Measurements from ENCODE around the gene MBOAT2. TPM values are rescaled to one million over a fixed set of nuclear protein-coding genes. Genes with fewer than 3 reads are reported as not detected.
A peak's percentile ranks its signal among the peaks of the same experiment; 100 is the strongest.

MBOAT2 gene
- total and polyA plus RNA-seq, 2 of the 13 experiments (the other 11 are each of a cell fraction or from before 2014, with no cell fraction given), result 0.11 to 0.36 TPM

- TF ChIP-seq ZNF101 (CRISPR knock-in tag; IDR thresholded peaks at IDR 0.05; ENCODE audit: borderline replicate concordance, low read depth) (no peak), ZNF350 (CRISPR knock-in tag; IDR thresholded peaks at IDR 0.05; ENCODE audit: borderline replicate concordance, low read depth) (no peak), ZBTB25 (CRISPR knock-in tag; IDR thresholded peaks at IDR 0.05) (no peak; the same call in 1 of the 2 replicates), CENPX (CRISPR knock-in tag; IDR thresholded peaks at IDR 0.05) (no peak), ZNF652 (CRISPR knock-in tag; IDR thresholded peaks at IDR 0.05; ENCODE audit: borderline replicate concordance, low read depth) (no peak), JARID2 (CRISPR knock-in tag; IDR thresholded peaks at IDR 0.05; ENCODE audit: insufficient replicate concordance) (no peak), ETV6 (CRISPR knock-in tag; conservative IDR thresholded peaks at IDR 0.05) (0 out of 2 replicates have a peak, but pooled peaks have one; percentile 36), ZMAT3 (CRISPR knock-in tag; conservative IDR thresholded peaks at IDR 0.05) (peak; percentile 30; the same call in 1 of the 2 replicates), TRIM24 (CRISPR knock-in tag; IDR thresholded peaks at IDR 0.05) (no peak), IKZF5 (CRISPR knock-in tag; IDR thresholded peaks at IDR 0.05) (peak; percentile 87), HCFC1 (IDR thresholded peaks at IDR 0.05; ENCODE audit: low read depth, low read length) (no peak), HDAC2 (CRISPR knock-in tag; IDR thresholded peaks at IDR 0.05) (peak; percentile 95), CCDC6 (CRISPR knock-in tag; IDR thresholded peaks at IDR 0.05) (no peak), ZNF138 (CRISPR knock-in tag; IDR thresholded peaks at IDR 0.05; ENCODE audit: low read depth) (no peak), ZNF558 (CRISPR knock-in tag; IDR thresholded peaks at IDR 0.05; ENCODE audit: borderline replicate concordance) (no peak), CBX2 (IDR thresholded peaks at IDR 0.05; ENCODE audit: low read depth, low read length) (no peak), CBX2 (CRISPR knock-in tag; IDR thresholded peaks at IDR 0.05; ENCODE audit: low read depth) (no peak), HNRNPUL1 (IDR thresholded peaks at IDR 0.05; ENCODE audit: low read depth, low read length) (no peak), PREB (CRISPR knock-in tag; IDR thresholded peaks at IDR 0.05) (no peak), TARDBP (CRISPR knock-in tag; IDR thresholded peaks at IDR 0.05) (peak; percentile 82; the same call in 1 of the 2 replicates), ZNF703 (CRISPR knock-in tag; IDR thresholded peaks at IDR 0.05; ENCODE audit: borderline replicate concordance) (no peak), ZNF124 (CRISPR knock-in tag; IDR thresholded peaks at IDR 0.05) (peak; percentile 22; the same call in 1 of the 2 replicates), RAD21 (CRISPR knock-in tag; IDR thresholded peaks at IDR 0.05) (no peak), CHCHD3 (CRISPR knock-in tag; IDR thresholded peaks at IDR 0.05) (no peak), ZZZ3 (CRISPR knock-in tag; IDR thresholded peaks at IDR 0.05; ENCODE audit: borderline replicate concordance) (no peak), ZNF781 (CRISPR knock-in tag; IDR thresholded peaks at IDR 0.05; ENCODE audit: borderline replicate concordance, not compliant biosample characterization) (no peak), ZFP62 (CRISPR knock-in tag; IDR thresholded peaks at IDR 0.05) (no peak), PHF5A (CRISPR knock-in tag; IDR thresholded peaks at IDR 0.05; ENCODE audit: low read depth, unreplicated experiment) (peak; percentile 84), SIN3A (IDR thresholded peaks at IDR 0.05; ENCODE audit: borderline replicate concordance, low read depth, low read length) (no peak), GATA4 (IDR thresholded peaks at IDR 0.05; ENCODE audit: borderline replicate concordance, low read depth) (no peak; the same call in 1 of the 2 replicates)
Measured at GRCh38 chr2:8840475-8841091, 162.9 kb downstream of the MBOAT2 start (continued).

Measured in HepG2 (cell line).